Cardiac muscle cell (in vitro differentiated cells and primary cell): Measurements from ENCODE around the gene KAT7. TPM values are rescaled to one million over a fixed set of nuclear protein-coding genes. Genes with fewer than 3 reads are reported as not detected.
"Not testable (repeated sequence)": the region's sequence is repeated elsewhere in the genome, so short reads cannot be mapped to it uniquely, and the experiment has no call there.

Experiments
- DNase-seq, 2 donors: peaks; one replicate each; pipeline versions ENCODE4 v3.0.0 to v3.0.0-alpha.2; 2010 to 2017; ENCODE audit warnings: low read depth in 1 of 2, low spot score in 1 of 2
- H3K27ac ChIP-seq: fragments of 200-600 bp; sonication (generic); 2 replicates; pipeline ENCODE4 v1.5.1; 2016
- H3K27me3 ChIP-seq: fragments of 200-600 bp; sonication (generic); 2 replicates; pipeline ENCODE4 v1.6.0; 2016; ENCODE audit warnings: control low read depth
- H3K36me3 ChIP-seq: fragments of 200-600 bp; sonication (generic); 2 replicates; pipeline ENCODE4 v1.5.1; 2016; ENCODE audit warnings: control low read depth
- H3K4me1 ChIP-seq: fragments of 200-600 bp; sonication (generic); 2 replicates; pipeline ENCODE4 v1.8.1; 2017; ENCODE audit warnings: low read depth, mild to moderate bottlenecking, mixed run types
- H3K4me3 ChIP-seq: fragments of 200-600 bp; sonication (generic); 2 replicates; pipeline ENCODE4 v1.5.1; 2016; ENCODE audit warnings: mild to moderate bottlenecking
- H3K9me3 ChIP-seq: fragments of 200-600 bp; sonication (generic); 2 replicates; pipeline ENCODE4 v1.5.1; 2017; ENCODE audit warnings: low read depth, mild to moderate bottlenecking, control low read depth
- polyA plus RNA-seq: library from polyadenylated mRNA; unstranded; fragments of >200 nt; fragmentation: Nextera tagmentation; extraction: Ambion mirVana; gene quantifications from 2 replicates; pipeline ENCODE4 v1.2.1, GENCODE V29; 2016
- total RNA-seq: library from RNA; depleted of rRNA; stranded (reverse); fragments of >200 nt; gene quantifications from 2 replicates; pipeline ENCODE4 v1.2.3, GENCODE V29; 2016
- TF ChIP-seq, protein P1 (sequence below): IDR thresholded peaks from 2 replicates; pipeline ENCODE4 v1.5.1; 2012; ENCODE audit warnings: low read depth, mild to moderate bottlenecking, low read length

KAT7 gene
- total and polyA plus RNA-seq, 2 experiments from 2014 or later = 30.0 to 33.1 TPM

DNA sequence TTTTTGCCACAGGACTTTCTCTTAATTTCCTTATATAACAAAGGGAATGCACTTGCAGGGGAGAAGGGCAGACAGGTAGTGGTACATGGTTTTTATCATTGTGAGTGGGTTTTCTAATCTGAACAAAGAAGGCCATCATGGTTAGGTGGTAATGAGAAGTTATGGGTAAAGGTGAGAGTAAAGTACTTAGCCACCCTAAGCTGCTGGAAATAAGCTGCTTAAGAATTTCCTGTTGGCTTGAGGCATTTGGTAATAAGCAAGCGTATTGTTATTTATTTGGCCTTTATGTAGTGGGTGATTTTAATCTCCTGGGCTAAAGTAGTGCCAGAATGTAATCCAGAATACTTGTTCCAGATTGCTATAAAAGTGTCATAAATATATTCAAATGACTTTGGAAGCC lies 32.3 kb downstream of the KAT7 start:
- TF ChIP-seq, protein P1, sequence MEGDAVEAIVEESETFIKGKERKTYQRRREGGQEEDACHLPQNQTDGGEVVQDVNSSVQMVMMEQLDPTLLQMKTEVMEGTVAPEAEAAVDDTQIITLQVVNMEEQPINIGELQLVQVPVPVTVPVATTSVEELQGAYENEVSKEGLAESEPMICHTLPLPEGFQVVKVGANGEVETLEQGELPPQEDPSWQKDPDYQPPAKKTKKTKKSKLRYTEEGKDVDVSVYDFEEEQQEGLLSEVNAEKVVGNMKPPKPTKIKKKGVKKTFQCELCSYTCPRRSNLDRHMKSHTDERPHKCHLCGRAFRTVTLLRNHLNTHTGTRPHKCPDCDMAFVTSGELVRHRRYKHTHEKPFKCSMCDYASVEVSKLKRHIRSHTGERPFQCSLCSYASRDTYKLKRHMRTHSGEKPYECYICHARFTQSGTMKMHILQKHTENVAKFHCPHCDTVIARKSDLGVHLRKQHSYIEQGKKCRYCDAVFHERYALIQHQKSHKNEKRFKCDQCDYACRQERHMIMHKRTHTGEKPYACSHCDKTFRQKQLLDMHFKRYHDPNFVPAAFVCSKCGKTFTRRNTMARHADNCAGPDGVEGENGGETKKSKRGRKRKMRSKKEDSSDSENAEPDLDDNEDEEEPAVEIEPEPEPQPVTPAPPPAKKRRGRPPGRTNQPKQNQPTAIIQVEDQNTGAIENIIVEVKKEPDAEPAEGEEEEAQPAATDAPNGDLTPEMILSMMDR = no peak
- DNase-seq = no peak
- H3K36me3 ChIP-seq = peaks cover 81% of the 10 kb centered on the region
- H3K27me3 ChIP-seq = no peaks in the 10 kb centered on the region
- no peaks in the 10 kb centered on the region for H3K9me3 ChIP-seq
- H3K4me3 ChIP-seq = no peak overlapping the region
- peaks cover 18% of the 10 kb centered on the region for H3K4me1 ChIP-seq
- no peak overlapping the region for H3K27ac ChIP-seq

DNA sequence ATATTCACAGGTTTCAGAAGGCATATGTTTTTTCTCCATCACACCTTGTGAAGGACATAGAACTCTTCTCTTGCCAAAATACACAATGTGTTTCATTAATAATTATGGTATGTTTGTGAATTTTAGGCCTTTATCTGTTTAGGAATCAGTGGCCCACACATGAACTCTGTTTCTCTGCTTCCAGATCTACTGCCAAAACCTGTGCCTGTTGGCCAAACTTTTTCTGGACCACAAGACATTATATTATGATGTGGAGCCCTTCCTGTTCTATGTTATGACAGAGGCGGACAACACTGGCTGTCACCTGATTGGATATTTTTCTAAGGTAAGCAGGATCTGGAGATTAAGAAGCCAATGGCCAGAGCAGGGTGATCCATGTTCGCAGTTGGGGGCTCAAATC lies 33.0 kb downstream of the KAT7 start:
- H3K36me3 ChIP-seq = peaks cover 84% of the 10 kb centered on the region
- no peak for DNase-seq
- H3K9me3 ChIP-seq = no peaks in the 10 kb centered on the region
- no peak overlapping the region for H3K27ac ChIP-seq
- H3K4me3 ChIP-seq = no peak overlapping the region
- H3K4me1 ChIP-seq = peaks cover 11% of the 10 kb centered on the region
- TF ChIP-seq, protein P1 = no peak
- no peaks in the 10 kb centered on the region for H3K27me3 ChIP-seq

DNA sequence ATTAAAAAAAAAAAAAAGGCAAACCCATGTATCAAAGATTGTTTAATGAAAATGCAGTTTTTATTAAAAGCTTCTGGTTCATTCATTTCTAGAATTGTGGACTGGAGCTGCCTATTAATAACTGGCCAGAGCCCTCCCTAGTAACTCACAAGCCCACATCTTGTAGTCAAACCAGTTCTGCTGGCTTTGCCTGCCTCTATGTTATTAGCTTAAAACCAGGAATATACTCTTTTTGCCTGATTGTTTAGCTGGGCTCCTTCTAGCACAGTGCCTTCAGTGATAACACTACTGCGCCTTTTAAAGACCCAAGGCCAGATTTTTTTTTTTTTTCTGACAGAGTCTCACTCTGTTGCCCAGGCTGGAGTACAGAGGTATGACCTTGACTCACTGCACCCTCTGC lies 33.4 kb downstream of the KAT7 start:
- TF ChIP-seq, protein P1 = no peak
- DNase-seq = no peak
- Histone ChIP-seq H3K36me3 (peaks cover 81% of the 10 kb centered on the region), H3K9me3 (no peaks in the 10 kb centered on the region), H3K27me3 (no peaks in the 10 kb centered on the region), H3K27ac (no peak overlapping the region), H3K4me1 (peaks cover 8% of the 10 kb centered on the region), H3K4me3 (no peak overlapping the region)

DNA sequence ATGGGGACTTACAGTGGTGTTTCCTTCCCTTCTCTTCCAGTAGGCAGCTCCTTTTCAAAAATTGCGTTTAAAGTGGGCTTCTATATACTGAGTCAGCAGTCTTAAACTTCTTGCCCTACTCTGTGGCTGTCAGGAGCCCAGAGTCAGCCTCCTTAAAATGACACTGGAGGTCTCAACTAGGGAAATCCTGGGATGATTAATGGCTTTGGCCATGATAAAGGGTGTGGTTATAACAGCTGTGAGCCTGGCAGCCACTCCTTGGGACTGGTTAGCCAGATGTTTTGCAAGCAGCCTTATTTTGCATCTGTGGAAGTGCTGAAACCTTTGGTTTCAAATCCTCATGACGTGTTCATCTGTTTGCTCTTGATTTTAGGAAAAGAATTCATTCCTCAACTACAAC lies 34.3 kb downstream of the KAT7 start:
- Histone ChIP-seq H3K4me3 (no peak overlapping the region), H3K36me3 (peaks cover 79% of the 10 kb centered on the region), H3K4me1 (peaks cover 8% of the 10 kb centered on the region), H3K27me3 (no peaks in the 10 kb centered on the region), H3K27ac (no peak overlapping the region), H3K9me3 (no peaks in the 10 kb centered on the region)
- peak in 1 of 2 donors; percentile 67 for DNase-seq
- TF ChIP-seq, protein P1 = no peak

DNA sequence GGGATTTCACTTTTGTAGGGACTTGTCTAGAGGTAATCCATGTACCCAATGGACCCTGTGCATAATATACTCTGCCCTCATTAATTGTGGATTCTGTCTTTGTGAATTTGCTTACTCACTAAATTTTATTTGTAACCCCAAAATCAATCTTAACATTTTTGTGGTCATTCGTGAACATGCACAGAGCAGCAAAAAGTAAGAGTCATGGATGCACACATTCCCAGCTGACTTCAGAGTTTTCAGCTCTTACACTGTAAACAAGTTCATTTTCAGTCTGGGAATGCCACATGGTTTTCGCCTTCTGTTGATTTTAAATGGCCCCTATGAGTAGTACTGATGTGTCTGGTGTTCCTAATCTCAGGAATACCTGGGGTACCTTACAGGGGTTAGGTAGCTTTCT lies 35.1 kb downstream of the KAT7 start:
- TF ChIP-seq, protein P1 = no peak
- no peak overlapping the region for H3K27ac ChIP-seq

DNA sequence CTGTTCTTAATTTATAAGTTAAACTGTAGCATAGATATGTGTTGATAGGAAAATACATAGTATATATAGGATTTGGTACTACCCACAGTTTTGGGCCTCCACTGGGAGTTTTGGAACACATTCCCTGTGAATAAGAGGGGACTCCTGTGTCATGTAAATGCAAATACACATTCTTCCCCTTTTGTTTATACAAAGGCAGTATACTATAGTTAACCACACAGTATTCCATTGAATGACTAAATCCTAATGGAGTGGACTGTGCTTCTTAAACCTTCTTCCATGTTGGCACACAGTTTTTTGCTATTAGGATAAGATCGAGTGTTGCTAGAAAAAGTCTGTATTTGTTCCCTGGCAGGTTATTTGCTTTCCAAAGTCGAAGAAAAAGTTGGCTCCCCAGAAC lies 37.2 kb downstream of the KAT7 start:
- no peaks in the 10 kb centered on the region for H3K27me3 ChIP-seq
- H3K4me3 ChIP-seq = no peak overlapping the region

More for the DNA sequence above, 35.1 kb downstream of the KAT7 start:
- Histone ChIP-seq H3K36me3 (peaks cover 71% of the 10 kb centered on the region), H3K4me3 (no peak overlapping the region), H3K9me3 (no peaks in the 10 kb centered on the region), H3K27me3 (no peaks in the 10 kb centered on the region), H3K4me1 (peaks cover 8% of the 10 kb centered on the region)
- DNase-seq = no peak

DNA sequence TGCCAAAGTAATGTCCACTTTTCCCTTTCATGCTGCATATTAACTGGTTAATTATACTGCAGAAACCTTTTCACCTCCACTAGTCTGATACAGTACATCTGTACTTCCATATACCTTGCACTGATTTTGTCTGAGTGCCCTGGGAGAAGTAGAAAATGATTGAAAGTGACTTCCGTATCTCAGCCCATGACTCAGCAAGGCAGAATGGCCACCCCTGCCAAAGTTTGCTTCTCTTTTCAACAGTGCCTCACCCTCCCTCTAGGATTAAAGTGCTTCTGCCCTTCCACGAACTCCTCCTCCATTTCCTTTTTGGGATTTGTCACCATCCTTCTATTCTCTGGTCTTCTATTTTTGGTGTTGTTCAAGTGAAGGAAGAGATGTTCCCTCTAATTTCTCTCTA lies 39.8 kb downstream of the KAT7 start:
- not testable (repeated sequence) for H3K27ac ChIP-seq, H3K9me3 ChIP-seq, H3K4me3 ChIP-seq, H3K4me1 ChIP-seq, H3K27me3 ChIP-seq
- peaks cover 50% of the 10 kb centered on the region for H3K36me3 ChIP-seq
- DNase-seq = peak in 1 of 2 donors; percentile 46

More for the DNA sequence above, 37.2 kb downstream of the KAT7 start:
- TF ChIP-seq, protein P1 = no peak
- no peak for DNase-seq
- H3K36me3 ChIP-seq = peaks cover 71% of the 10 kb centered on the region
- H3K27ac ChIP-seq = peak overlapping the region; percentile 45
- H3K9me3 ChIP-seq = no peaks in the 10 kb centered on the region
- H3K4me1 ChIP-seq = peaks cover 8% of the 10 kb centered on the region
